Measurements from ENCODE around the gene NGFR. TPM values are rescaled to one million over a fixed set of nuclear protein-coding genes. Genes with fewer than 3 reads are reported as not detected.

The NGFR gene
- total RNA-seq, 1 experiment from 2014 or later, result 0.11 TPM

- no peaks in the 10 kb centered on the region for H3K9me2 ChIP-seq (ENCODE audit: insufficient read depth)
- H3K27me3 ChIP-seq (ENCODE audit: insufficient read depth, low read depth), result no peaks in the 10 kb centered on the region
- TF ChIP-seq, protein P1, sequence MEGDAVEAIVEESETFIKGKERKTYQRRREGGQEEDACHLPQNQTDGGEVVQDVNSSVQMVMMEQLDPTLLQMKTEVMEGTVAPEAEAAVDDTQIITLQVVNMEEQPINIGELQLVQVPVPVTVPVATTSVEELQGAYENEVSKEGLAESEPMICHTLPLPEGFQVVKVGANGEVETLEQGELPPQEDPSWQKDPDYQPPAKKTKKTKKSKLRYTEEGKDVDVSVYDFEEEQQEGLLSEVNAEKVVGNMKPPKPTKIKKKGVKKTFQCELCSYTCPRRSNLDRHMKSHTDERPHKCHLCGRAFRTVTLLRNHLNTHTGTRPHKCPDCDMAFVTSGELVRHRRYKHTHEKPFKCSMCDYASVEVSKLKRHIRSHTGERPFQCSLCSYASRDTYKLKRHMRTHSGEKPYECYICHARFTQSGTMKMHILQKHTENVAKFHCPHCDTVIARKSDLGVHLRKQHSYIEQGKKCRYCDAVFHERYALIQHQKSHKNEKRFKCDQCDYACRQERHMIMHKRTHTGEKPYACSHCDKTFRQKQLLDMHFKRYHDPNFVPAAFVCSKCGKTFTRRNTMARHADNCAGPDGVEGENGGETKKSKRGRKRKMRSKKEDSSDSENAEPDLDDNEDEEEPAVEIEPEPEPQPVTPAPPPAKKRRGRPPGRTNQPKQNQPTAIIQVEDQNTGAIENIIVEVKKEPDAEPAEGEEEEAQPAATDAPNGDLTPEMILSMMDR (conservative IDR thresholded peaks at IDR 0.05), result no peak
- TF ChIP-seq EZH2 (IDR thresholded peaks at IDR 0.05; ENCODE audit: low read depth), result no peak
- CTCF ChIA-PET, result no interaction called here
- no peak overlapping the region for H3K4me3 ChIP-seq
- no peaks in the 10 kb centered on the region for H4K20me1 ChIP-seq (ENCODE audit: insufficient read depth)
- H3K36me3 ChIP-seq (ENCODE audit: low read depth), result no peaks in the 10 kb centered on the region
- peaks cover 8% of the 10 kb centered on the region; the same call in 1 of the 2 replicates for H3K4me1 ChIP-seq (replicated peaks; ENCODE audit: insufficient read depth)
- BruUV-seq (replicated peaks), result no TSS peak
- intact Hi-C loops (cut with micrococcal nuclease; ENCODE audit: unreplicated experiment), result no loop called here
- POLR2A ChIA-PET (ENCODE audit: unreplicated experiment), result no interaction called here
- H2AFZ ChIP-seq, result no peak overlapping the region
- H3F3A ChIP-seq (ENCODE audit: insufficient read depth, low read depth), result peaks cover 10% of the 10 kb centered on the region; the same call in 1 of the 2 replicates
- no peaks in the 10 kb centered on the region for H3K9me3 ChIP-seq (ENCODE audit: insufficient read depth, low read depth)
- no peak for DNase-seq
- no peak overlapping the region for H3K27ac ChIP-seq
- no peak overlapping the region for H3K4me2 ChIP-seq
- no peaks in the 10 kb centered on the region for H3K79me2 ChIP-seq (ENCODE audit: low read depth)
These were observed 21.1 kb downstream of the NGFR start for GRCh38 chr17:49516180-49516579.

- POLR2A ChIA-PET (ENCODE audit: unreplicated experiment), result no interaction called here
- CTCF ChIA-PET, result no interaction called here
- Histone ChIP-seq H3K36me3 (ENCODE audit: low read depth) (no peaks in the 10 kb centered on the region), H3K4me2 (no peak overlapping the region), H3F3A (ENCODE audit: insufficient read depth, low read depth) (peaks cover 7% of the 10 kb centered on the region; the same call in 1 of the 2 replicates), H3K4me1 (replicated peaks; ENCODE audit: insufficient read depth) (peaks cover 8% of the 10 kb centered on the region; the same call in 1 of the 2 replicates), H3K27me3 (ENCODE audit: insufficient read depth, low read depth) (no peaks in the 10 kb centered on the region), H3K27ac (no peak overlapping the region), H3K9me2 (ENCODE audit: insufficient read depth) (no peaks in the 10 kb centered on the region), H4K20me1 (ENCODE audit: insufficient read depth) (no peaks in the 10 kb centered on the region), H2AFZ (no peak overlapping the region), H3K9me3 (ENCODE audit: insufficient read depth, low read depth) (no peaks in the 10 kb centered on the region), H3K79me2 (ENCODE audit: low read depth) (no peaks in the 10 kb centered on the region), H3K4me3 (no peak overlapping the region)
- DNase-seq, result no peak
- TF ChIP-seq, protein P1 (conservative IDR thresholded peaks at IDR 0.05), result no peak
- intact Hi-C loops (cut with micrococcal nuclease; ENCODE audit: unreplicated experiment), result no loop called here
- BruUV-seq (replicated peaks), result no TSS peak
These were observed 23.4 kb downstream of the NGFR start for GRCh38 chr17:49518346-49519078.

- no peaks in the 10 kb centered on the region for H3K27me3 ChIP-seq (ENCODE audit: insufficient read depth, low read depth)
- no peaks in the 10 kb centered on the region for H3K79me2 ChIP-seq (ENCODE audit: low read depth)
- no peaks in the 10 kb centered on the region for H3K9me3 ChIP-seq (ENCODE audit: insufficient read depth, low read depth)
- no peaks in the 10 kb centered on the region for H4K20me1 ChIP-seq (ENCODE audit: insufficient read depth)
- H3K27ac ChIP-seq, result no peak overlapping the region
- no peak for DNase-seq
- no peak overlapping the region for H2AFZ ChIP-seq
- CTCF ChIA-PET, result no interaction called here
- intact Hi-C loops (cut with micrococcal nuclease; ENCODE audit: unreplicated experiment), result no loop called here
- peaks cover 7% of the 10 kb centered on the region; the same call in 1 of the 2 replicates for H3F3A ChIP-seq (ENCODE audit: insufficient read depth, low read depth)
- BruUV-seq (replicated peaks), result no TSS peak
- no peak overlapping the region for H3K4me3 ChIP-seq
- TF ChIP-seq, protein P1 (conservative IDR thresholded peaks at IDR 0.05), result no peak
- TF ChIP-seq EZH2 (IDR thresholded peaks at IDR 0.05; ENCODE audit: low read depth), result no peak
- H3K9me2 ChIP-seq (ENCODE audit: insufficient read depth), result no peaks in the 10 kb centered on the region
- no peak overlapping the region for H3K4me2 ChIP-seq
- H3K36me3 ChIP-seq (ENCODE audit: low read depth), result no peaks in the 10 kb centered on the region
- peaks cover 8% of the 10 kb centered on the region; the same call in 1 of the 2 replicates for H3K4me1 ChIP-seq (replicated peaks; ENCODE audit: insufficient read depth)
- POLR2A ChIA-PET (ENCODE audit: unreplicated experiment), result interaction anchor here (0.6 kb wide), 1 partner anchor 62 kb away, joined by 4 read pairs; no protein-coding TSS in a partner anchor
These were observed 24.7 kb downstream of the NGFR start for GRCh38 chr17:49519781-49520180.
